ENCODE results near the gene HRH3.

HRH3 gene

DNA sequence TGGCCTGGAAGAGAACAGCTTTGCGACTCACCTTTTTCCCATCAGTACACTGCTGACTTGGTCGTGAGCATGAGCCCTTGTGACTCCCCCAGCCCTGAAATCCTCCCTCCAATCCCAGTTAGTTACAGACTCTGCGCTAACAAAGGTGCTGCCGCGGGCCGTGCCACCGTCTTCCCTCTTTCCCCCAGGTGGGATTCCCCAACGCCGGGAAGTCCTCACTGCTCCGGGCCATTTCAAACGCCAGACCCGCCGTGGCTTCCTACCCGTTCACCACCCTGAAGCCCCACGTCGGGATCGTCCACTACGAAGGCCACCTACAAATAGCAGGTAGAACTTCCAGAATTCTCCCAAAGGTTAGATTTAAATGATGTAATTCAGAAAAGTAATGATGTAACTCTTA is 21.1 kb downstream of the HRH3 start:
- DNase-seq (ENCODE audit: low read depth in 2 of 2) = no peak

DNA sequence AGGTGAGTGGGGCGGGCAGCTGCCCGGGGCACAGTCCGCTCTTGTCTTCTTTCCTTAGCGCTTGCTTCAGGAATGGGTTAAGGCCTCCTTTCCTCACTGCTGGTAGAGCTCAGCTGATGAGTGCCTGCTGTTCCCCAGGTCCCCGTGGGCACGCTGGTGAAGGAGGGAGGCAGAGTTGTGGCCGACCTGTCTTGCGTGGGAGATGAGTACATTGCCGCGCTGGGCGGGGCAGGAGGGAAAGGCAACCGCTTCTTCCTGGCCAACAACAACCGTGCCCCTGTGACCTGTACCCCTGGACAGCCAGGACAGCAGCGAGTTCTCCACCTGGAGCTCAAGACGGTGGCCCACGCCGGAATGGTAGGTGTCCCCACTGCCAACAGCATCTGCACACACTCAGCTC is 21.6 kb downstream of the HRH3 start:
- no peak for DNase-seq (ENCODE audit: low read depth in 2 of 2)

DNA sequence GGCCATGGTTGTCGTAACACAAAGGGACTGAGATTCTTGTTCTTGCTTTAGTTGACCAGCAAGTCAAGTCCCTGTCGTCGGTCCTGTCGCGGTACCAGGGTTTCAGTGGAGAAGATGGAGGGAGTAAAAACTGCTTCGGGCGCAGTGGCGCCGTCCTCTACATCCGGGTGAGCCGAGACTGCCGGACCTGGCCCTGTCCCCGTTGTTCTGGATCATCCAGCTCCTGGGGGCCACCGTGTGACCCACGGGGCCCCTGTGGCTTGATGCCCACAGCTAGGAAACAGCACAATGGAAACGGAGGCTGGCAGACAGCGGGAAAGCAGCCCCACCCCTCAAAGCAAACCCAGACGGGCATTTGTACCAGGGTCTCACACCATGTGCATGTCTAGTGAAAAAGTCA is 22.3 kb downstream of the HRH3 start:
- DNase-seq (ENCODE audit: low read depth in 2 of 2) = no peak

DNA sequence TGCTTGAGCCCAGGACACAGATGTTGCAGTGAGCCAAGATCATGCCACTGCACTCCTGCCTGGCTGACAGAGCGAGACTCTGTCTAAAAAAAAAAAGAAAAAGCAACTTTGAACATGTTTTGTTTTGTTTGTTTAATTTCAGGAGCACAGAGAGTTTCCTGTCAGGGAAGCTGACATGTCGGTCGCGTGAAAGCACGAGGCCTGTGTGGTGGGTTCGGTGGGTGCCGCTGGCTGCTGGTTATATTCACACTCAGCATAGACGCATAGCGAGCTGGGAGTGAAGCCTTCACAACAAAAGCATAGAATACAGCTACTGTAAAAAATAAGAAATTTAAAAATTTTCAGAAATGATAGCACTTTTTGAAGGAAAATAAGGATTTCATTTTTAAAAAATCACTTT is 22.8 kb downstream of the HRH3 start:
- no peak for DNase-seq (ENCODE audit: low read depth in 2 of 2)

DNA sequence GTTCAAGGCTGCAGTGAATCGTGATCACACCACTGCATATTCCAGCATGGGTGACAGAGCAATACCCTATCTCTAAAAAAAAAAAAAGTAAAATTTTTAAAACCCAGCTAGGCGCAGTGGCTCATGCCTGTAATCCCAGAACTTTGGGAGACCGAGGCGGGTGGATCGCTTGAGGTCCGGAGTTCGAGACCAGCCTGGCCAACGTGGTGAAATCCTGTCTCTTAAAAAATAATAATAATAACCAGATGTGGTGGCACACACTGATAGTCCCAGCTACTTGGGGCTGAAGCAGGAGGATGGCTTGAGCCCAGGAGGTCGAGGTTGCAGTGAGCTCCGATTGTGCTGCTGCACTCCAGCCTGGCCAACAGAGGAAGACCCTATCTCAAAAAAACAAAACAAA is 23.8 kb downstream of the HRH3 start:
- no peak for DNase-seq (ENCODE audit: low read depth in 2 of 2)

DNA sequence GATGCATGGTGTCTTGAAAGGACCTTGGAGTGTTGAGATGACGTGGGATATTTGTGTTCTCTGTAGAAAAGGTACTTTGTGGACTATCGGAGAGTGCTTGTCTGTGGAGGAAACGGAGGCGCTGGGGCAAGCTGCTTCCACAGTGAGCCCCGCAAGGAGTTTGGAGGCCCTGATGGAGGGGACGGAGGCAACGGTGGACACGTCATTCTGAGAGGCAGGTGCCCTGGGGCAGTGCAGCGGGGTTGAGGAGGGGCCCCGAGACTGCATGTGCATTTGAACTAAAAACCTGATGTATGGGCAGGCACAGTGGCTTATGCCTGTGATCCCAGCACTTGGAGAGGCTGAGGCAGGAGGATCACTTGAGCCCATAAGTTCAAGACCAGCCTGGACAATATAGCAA is 24.3 kb downstream of the HRH3 start:
- DNase-seq (ENCODE audit: low read depth in 2 of 2) = no peak

DNA sequence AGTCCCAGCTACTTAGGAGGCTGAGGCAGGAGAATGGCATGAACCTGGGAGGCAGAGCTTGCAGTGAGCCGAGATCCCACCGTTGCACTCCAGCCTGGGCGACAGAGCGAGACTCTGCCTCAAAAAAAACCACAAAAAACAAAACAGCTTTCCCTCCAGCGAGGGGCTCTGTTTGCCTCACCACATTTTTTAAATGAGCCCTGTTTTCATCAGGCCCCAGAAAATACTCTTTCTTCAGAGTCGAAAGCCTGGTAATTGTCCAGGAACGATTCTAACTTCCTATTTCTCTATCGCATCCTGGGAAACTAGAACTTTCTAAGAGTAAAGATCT is 25.0 kb downstream of the HRH3 start:
- DNase-seq (ENCODE audit: low read depth in 2 of 2) = no peak

DNA sequence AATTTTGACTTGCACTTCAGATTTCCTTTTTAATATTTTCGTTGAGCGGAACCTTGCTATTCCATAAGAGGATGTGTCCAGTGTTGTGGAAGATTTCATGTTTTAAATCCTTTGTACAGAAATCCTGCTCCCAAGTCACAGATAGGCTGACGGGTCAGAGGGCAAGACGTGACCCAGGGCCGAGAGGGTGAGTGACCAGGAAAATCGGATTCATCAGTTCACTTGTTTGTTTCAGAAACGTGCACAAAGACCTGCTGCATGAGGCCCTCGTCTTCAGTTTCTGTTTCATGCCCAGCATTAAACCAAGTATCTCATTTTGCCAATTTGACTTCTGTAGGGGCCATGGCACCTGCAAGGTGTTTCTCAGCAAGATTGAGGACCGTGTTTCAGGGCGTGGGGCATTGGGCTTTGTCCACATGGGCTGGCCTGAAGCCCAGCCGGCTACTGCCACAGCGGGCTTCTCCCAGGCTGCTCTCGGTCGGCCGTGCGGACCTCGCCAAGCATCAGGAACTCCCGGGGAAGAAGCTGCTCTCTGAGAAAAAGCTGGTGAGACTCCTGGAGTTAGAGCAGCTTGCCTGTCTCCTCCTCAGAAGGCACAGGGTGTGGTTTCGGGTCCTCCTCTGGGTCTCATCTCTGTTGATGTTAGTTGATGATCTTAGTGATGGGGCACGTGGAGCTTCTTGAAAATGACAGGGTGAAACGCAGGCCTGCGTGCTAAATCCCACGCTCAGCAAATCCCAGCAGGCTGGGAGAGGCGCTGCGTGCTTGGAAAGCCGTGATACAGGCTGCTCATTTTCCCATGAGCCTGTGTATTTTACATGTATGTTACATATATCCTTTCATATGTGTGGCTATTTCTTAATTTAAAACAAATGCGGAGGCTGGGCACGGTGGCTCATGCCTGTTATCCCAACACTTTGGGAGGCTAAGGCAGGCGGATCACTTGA is 26.7 kb downstream of the HRH3 start:
- DNase-seq (ENCODE audit: low read depth in 2 of 2) = no peak

DNA sequence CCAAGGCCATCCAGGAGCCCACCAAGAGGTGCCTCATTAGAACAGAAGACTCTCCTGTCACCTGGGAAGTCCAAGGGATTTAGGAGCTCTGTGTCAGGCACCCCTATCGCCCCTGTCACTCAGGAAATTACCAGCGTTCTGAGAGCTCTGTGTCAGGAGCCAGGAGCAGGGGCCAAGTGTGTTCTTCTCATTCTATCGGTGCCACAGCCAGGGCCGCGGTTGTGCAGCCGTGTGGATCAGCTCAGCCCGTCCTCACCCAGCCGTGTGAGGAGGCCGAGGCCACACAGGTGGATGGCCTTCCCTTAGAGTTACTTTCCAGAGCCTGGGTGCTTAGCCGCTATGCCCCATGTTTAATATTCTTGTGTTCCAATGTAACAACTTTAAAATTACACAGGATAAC is 27.4 kb downstream of the HRH3 start:
- DNase-seq (ENCODE audit: low read depth in 2 of 2) = no peak

DNA sequence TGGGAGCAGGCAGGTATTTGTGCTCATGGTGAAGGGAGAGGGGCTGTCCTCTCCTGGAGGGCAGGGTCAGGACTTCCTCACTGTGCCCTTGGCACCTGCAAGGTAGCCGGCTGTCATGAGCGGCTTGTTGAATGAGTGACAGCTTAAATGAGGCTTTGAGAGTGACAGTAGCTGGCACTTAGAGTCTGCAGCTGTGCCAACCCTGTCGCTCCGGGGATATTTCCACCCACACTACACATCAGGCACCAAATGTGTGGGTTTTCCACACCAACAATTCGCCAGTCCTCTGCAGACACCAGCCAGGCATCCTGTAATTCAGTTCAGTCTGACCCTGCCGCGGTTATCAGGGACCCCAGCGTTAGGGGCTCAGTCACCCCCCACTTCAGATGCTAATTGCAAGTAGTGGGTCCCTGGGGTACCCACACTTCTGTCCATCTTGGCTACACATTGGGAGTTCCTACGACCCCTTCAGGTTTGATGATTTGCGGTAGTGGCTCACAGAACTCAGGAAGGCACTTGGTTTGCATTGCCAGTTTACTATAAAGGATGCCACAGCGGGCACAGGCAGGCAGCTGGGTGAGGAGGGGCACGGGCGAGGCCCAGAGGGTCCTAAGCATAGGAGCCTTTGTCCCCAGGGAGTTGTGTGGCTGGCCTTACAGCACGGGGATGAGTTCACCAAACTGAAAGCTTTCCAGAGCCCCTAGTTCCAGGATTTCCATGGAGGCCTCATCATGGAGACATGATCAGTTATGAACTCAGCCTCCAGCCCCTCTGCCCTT is 28.1 kb downstream of the HRH3 start:
- no peak for DNase-seq (ENCODE audit: low read depth in 2 of 2)

DNA sequence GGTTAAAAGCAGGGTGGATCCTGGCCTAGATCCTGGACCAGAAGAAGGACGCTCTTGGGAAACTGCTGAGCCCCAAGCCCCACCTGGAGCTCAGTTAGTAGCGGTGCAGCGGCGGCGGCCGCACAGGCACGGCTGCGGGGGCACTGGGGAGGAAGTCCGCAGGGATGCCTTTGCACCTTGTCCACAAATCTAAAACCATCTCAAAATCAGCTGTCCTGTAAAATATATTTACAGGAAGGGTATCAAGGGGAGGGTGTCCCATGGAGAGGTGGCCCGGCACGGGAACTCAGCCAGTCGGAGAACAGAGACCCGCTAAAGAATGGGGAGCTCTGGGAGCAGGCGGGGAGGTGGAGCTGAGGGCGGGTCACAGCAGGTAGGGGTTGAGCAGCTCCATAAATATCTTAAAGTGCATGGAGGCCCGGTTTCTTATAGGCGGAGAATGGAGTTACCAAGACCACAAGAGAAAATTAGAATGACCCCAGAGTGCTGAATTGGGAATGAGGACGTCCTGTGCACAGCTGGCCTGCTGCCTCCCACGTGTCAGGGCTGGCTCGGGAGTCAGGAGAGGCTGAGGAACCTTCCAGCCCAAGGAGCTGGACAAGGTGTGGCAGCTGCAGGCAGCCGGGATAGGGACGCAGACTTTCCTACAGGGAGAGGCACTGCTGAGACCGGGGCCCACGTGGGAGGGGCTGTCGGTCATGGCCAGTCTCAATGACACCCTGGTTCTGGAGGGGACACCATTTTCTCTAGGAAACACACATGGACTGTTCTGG is 29.3 kb downstream of the HRH3 start:
- no peak for DNase-seq (ENCODE audit: low read depth in 2 of 2)

DNA sequence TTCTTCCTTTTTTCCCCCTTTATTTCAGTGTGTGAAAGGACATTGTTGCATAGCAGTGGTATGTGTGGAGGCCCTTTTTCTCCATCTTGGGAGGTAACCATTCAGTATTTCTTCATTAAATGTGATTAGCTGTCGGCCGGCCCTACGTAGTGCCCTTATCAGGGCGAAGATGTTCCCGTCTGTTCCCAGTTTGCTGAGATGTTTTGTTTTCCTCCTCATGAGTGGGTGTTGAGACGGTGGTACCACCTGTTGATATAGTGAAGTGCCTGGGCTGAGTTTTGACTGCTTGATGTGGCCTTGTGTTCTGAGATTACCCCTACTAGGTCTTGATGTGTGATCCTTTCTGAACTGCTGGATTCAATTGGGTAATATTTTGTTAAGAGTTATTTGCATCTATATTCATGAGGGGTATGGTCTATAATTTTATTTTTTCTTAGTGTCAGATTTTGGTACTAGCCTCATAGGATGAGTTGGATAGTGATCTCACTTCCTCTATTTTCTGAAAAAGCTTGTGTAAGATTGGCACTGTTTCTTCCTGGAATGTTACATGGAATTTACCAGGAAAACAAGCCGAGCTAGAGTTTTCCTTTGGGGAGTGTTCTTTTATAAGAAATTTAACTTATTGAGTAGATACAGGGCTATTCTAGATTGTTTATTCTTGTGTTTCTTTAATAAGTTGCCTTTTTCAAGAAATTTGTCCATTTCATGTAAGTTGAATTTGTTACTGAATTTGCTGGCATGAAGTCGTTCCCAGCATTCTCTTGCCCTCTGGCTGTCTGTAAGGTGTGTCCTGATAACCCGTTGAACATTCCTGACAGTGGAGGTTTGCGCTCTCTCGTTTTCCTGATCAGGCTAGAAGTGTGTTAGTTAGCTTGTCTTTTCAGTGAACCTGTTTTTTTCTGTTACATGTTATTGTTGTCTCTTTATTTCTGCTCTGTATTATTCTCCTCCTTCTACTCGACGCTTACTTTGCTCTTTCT is 32.9 kb downstream of the HRH3 start:
- no peak for DNase-seq (ENCODE audit: low read depth in 2 of 2)

DNA sequence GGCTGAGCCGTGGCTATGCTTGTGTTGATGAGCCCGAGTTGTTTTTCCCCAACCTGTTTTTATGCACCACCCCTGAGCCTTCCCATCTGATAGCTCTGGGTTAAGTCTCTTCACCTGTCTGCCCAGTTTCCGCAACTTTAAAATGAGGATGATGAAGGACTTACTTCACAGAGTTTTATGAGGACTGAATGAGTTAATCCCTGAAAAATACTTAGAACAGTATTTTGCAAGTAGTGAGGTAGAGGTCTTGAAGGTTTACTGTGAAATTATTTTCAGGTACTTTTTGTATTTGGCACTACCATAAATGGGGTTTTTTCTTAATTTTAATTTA is 34.0 kb downstream of the HRH3 start:
- DNase-seq (ENCODE audit: low read depth in 2 of 2) = no peak

DNA sequence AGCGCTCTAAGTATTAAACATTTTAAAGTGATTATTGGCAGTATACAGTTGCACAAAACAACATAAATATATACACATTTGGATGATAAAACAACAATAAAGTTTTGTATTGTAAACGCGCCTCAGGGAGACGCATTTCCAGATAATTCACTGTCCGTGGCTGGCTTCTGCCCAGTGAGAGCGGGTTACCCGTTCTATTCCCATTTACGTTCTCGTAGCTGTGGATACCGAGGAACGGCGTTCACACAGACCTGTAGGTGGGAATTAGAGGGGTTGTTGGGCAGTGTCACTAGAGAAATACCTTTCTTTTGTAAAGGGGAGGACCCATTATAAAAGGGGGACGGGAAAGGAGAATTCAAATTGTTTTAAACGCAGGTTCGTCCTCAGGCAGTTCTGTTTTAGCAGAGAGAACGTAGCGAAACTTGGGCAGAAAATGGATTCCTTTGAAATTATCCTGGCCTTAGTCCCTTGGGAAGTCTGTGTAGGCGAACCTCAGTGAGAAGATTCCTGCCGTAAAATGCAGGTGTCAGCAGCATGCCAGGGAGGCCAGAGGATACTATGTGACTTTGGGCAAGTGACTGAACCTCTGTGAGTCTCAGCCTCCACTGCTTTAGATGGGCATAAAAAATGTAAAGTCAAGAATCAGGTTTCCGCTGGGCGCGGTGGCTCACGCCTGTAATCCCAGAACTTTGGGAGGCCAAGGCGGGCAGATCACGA is 36.5 kb downstream of the HRH3 start:
- DNase-seq (ENCODE audit: low read depth in 2 of 2) = no peak

DNA sequence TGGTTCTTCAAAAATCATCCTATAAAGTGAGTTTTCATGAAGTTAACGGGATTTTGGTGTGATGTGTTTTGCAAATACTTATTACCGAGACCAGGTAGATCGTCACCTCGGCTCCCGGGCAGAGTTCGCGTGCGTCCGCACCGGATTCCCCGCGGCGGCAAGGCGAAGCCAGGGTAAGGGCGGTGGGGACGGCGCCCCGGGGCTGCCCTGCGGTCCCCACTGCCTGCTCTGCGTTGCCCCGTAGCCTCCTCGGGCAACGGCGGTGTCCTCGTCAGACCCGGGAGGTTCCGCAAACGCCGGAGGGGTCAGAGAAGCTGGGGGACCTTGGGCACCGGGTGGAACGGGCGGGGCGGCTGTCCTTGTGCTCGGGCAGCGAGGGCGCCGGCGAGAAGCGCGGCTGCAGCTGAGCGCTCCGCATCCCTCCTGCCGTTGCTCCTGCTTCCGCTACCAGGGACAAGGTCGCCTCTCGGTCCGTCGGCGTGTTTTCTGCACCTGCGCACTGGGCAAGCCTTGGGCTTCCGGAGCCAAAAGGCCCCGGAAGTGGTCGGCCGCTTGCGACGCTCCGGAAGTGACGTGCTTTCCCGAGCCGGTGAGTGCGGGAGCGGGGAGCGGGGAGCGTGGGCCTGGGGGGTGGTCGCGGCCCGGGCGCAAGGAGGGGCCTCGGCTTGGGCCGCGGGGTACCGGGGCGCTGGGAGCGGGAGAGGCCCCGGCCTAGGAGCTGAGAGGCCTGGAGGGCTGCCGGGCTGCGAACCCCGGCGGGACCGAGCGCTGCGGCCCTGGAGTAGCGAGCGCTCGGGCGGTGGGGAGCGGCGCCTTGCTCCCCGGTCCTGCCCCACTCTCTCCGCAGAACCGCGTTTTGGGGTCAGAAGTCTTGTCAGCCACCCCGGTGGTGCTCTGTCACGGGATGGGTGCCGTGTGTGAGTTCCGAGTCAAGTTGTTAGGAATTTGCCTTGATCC is 37.3 kb downstream of the HRH3 start, which contains the start of gene MTG2:
MTG2 (plus strand) TSS at position 560 of the 957 bp plus-strand sequence. CDS start 10,393 bp downstream, outside the sequence.
- peak; percentile 88 to 91 for DNase-seq (ENCODE audit: low read depth in 2 of 2)

DNA sequence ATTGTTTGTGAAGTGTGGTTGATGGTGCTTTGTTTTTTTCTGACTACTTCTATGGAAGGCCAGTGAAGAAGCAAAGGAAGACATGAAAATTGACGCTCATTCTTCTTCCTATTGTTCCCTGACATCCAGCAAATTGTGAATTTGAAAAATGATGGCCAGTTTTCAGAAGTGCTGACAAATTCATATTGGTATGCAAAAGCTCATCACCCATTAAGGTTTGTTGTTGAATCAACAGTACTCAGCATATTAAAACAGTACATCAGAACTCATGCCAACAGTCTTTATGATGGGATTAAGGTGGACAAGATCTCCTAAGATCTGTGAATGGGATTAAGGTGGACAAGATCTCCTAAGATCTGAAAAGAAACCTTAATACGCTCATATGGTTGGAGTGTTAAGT is 38.3 kb downstream of the HRH3 start:
- no peak for DNase-seq (ENCODE audit: low read depth in 2 of 2)

DNA sequence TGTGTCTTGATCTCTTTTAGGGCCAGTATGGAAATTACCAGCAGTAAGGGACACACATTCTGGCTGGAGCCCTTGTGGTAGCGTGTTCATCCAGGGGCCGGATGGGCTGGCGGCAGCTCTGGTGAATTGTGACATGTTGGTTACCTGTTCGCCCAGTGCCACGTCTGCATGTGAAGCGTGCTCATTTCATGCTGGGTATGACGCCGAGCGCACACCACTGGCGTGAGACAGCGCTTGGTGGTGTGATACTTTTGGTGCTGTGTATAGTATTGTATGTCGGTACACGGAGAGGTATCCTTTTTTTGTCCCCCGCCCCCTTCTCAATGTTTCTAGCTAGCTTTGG is 40.9 kb downstream of the HRH3 start:
- no peak for DNase-seq (ENCODE audit: low read depth in 2 of 2)

DNA sequence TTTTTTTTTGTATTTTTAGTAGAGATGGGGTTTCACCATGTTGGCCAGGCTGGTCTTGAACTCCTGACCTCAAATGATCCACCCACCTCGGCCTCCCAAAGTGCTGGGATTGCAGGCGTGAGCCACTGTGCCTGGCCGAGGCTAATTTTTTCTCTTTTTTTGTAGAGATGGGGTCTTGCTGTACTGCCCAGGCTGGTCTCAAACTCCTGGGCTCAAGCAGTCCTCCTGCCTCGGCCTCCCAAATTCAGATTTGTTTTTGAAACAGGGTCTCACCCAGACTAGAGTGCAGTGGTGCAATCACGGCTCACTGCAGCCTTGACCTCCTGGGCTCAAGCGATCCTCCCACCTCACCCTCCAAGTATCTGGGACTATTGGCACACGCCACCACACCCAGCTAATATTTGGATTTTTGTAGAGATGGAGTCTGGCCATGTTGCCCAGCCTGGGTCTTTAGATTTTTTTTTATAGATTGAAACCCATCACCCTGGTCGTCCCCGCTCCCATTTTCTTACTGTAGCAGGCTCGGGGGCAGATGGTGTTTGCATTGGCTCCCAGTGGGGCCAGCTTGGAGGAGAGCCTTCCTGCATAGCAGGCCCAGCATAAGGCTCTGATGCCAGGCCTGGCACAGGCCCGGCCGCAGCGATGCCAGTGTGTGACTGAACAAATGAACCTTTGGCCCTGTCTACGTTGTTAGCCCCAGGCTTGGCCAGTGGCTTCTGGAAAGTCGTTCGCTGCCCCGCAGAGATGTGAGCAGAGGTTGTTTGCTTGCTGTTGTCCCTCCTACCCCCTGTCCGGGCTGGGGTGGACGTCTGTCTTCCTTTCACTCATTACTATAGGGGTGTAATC is 41.5 kb downstream of the HRH3 start:
- no peak for DNase-seq (ENCODE audit: low read depth in 2 of 2)

DNA sequence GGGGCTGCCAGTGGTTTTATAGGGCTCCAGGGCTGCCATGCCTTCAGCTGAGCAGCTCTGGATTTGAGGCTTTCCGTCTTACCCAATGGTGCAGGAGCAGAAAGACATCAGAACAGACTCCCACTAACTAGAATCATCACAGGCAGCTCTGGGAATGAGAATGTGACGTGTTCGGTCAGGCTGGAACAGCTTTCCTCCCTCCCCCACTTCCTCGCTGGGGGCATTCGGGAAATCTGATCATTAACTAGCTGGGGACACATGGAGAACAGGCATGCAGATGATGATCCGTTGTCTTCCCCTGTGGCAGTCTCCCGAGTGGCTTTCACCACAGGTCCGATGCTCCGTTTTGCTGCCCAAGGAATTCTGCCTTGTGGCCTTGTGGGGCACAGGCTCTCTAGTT is 42.8 kb downstream of the HRH3 start:
- DNase-seq (ENCODE audit: low read depth in 2 of 2) = no peak
